Calu3 (cell line): ENCODE results near the gene PGM5. TPM values are rescaled to one million over a fixed set of nuclear protein-coding genes. Genes with fewer than 3 reads are reported as not detected.

Experiments used
- BruUV-seq: library from RNA; stranded (reverse); fragments of 400-500 nt; replicated peaks from 2 replicates; lab custom pipeline; 2021; lab: Mats Ljungman, UMichigan
- CTCF ChIA-PET: fragments of 300-600 bp; sonication (Branson Sonifier 250); formaldehyde crosslinking; loops from one replicate; lab custom pipeline; 2022; ENCODE audit warnings: antibody characterized with exemption; lab: Charles Lee
- DNase-seq: peaks from one replicate; pipeline ENCODE4 v3.0.0; 2022
- H3K27ac Mint-ChIP-seq: one replicate; pipeline ENCODE4 v1.8.0; 2022; ENCODE audit warnings: mixed read lengths; ENCODE audit not compliant: unreplicated experiment
- H3K27me3 Mint-ChIP-seq: one replicate; pipeline ENCODE4 v1.8.0; 2022; ENCODE audit warnings: mixed read lengths; ENCODE audit not compliant: unreplicated experiment
- H3K36me3 Mint-ChIP-seq: one replicate; pipeline ENCODE4 v1.8.0; 2022; ENCODE audit warnings: mild to moderate bottlenecking, moderate library complexity, mixed read lengths; ENCODE audit not compliant: insufficient read depth, unreplicated experiment
- H3K4me1 Mint-ChIP-seq: one replicate; pipeline ENCODE4 v1.8.0; 2022; ENCODE audit warnings: mild to moderate bottlenecking, low read depth, mixed read lengths; ENCODE audit not compliant: unreplicated experiment
- H3K4me3 Mint-ChIP-seq: one replicate; pipeline ENCODE4 v1.8.0; 2022; ENCODE audit warnings: mild to moderate bottlenecking, low read depth, moderate library complexity, mixed read lengths; ENCODE audit not compliant: unreplicated experiment
- H3K9me3 Mint-ChIP-seq: one replicate; pipeline ENCODE4 v1.8.0; 2022; ENCODE audit warnings: low read depth, mixed read lengths; ENCODE audit not compliant: unreplicated experiment
- CTCF ChIP-seq: fragments of 200-600 bp; IDR thresholded peaks from one replicate; pipeline ENCODE4 v1.8.0; 2022; ENCODE audit warnings: antibody characterized with exemption; ENCODE audit not compliant: unreplicated experiment
- intact Hi-C: fragments of 100-400 bp; cut with micrococcal nuclease; formaldehyde crosslinking; loops from one replicate; pipeline ENCODE4 v1.10.0; 2022; ENCODE audit not compliant: unreplicated experiment
- total RNA-seq: library from RNA; stranded (reverse); gene quantifications from 2 replicates; pipeline ENCODE4 v1.2.3, GENCODE V29; 2022

The PGM5 gene
- total RNA-seq, 1 experiment from 2014 or later = 0.87 TPM

- Mint-ChIP-seq H3K27me3 (peaks cover 17% of the 10 kb centered on the region), H3K27ac (no peak overlapping the region), H3K36me3 (no peaks in the 10 kb centered on the region), H3K4me1 (no peaks in the 10 kb centered on the region), H3K4me3 (no peak overlapping the region), H3K9me3 (no peaks in the 10 kb centered on the region)
- BruUV-seq = no TSS peak
- no peak for DNase-seq
- intact Hi-C loops = no loop called here
- CTCF ChIA-PET = interaction anchor here (1.1 kb wide), 1 partner anchor 19 kb away, joined by 3 read pairs; no protein-coding TSS in a partner anchor
- no peak for TF ChIP-seq CTCF
These were observed 185.2 kb downstream of the PGM5 start for GRCh38 chr9:68541568-68541967.

GRCh38 chr9:68545033-68545705 lies 188.8 kb downstream of the PGM5 start:
- TF ChIP-seq CTCF = no peak
- no peak for DNase-seq
- intact Hi-C loops = no loop called here
- Mint-ChIP-seq H3K4me3 (no peak overlapping the region), H3K4me1 (no peaks in the 10 kb centered on the region), H3K27ac (no peak overlapping the region), H3K27me3 (peaks cover 17% of the 10 kb centered on the region), H3K9me3 (no peaks in the 10 kb centered on the region), H3K36me3 (no peaks in the 10 kb centered on the region)
- BruUV-seq = no TSS peak
- CTCF ChIA-PET = no interaction called here

GRCh38 chr9:68546596-68547390 lies 190.4 kb downstream of the PGM5 start:
- BruUV-seq = no TSS peak
- CTCF ChIA-PET = no interaction called here
- Mint-ChIP-seq H3K27me3 (peaks cover 9% of the 10 kb centered on the region), H3K27ac (no peak overlapping the region), H3K4me1 (no peaks in the 10 kb centered on the region), H3K9me3 (no peaks in the 10 kb centered on the region), H3K36me3 (no peaks in the 10 kb centered on the region), H3K4me3 (no peak overlapping the region)
- intact Hi-C loops = no loop called here
- no peak for TF ChIP-seq CTCF
- DNase-seq = no peak

- BruUV-seq = no TSS peak
- H3K4me3 Mint-ChIP-seq = no peak overlapping the region
- TF ChIP-seq CTCF = no peak
- no peaks in the 10 kb centered on the region for H3K4me1 Mint-ChIP-seq
- no peak for DNase-seq
- H3K27ac Mint-ChIP-seq = no peak overlapping the region
- peaks cover 2% of the 10 kb centered on the region for H3K27me3 Mint-ChIP-seq
- intact Hi-C loops = no loop called here
- CTCF ChIA-PET = no interaction called here
- no peaks in the 10 kb centered on the region for H3K9me3 Mint-ChIP-seq
- H3K36me3 Mint-ChIP-seq = no peaks in the 10 kb centered on the region
These were observed 191.0 kb downstream of the PGM5 start for GRCh38 chr9:68547417-68547816.
